Right renal cortex interstitium (tissue), 3 donors: ENCODE data around the gene ERN2. TPM values are rescaled to one million over a fixed set of nuclear protein-coding genes. Genes with fewer than 3 reads are reported as not detected.

Source experiments
- DNase-seq, 3 donors: peaks; one replicate each; pipeline ENCODE4 v3.0.0-alpha.2; 2013; ENCODE audit warnings: low read depth in 3 of 3, low spot score in 2 of 3
- polyA plus RNA-seq, 3 donors: library from polyadenylated mRNA; unstranded; fragments of 120-200 nt; gene quantifications; one replicate each; pipeline ENCODE4 v1.2.1, GENCODE V29; 2013; ENCODE audit not compliant: insufficient read length in 3 of 3

The ERN2 gene
- polyA plus RNA-seq, 3 donors, result 0.11 to 0.39 (median 0.27) TPM

DNA sequence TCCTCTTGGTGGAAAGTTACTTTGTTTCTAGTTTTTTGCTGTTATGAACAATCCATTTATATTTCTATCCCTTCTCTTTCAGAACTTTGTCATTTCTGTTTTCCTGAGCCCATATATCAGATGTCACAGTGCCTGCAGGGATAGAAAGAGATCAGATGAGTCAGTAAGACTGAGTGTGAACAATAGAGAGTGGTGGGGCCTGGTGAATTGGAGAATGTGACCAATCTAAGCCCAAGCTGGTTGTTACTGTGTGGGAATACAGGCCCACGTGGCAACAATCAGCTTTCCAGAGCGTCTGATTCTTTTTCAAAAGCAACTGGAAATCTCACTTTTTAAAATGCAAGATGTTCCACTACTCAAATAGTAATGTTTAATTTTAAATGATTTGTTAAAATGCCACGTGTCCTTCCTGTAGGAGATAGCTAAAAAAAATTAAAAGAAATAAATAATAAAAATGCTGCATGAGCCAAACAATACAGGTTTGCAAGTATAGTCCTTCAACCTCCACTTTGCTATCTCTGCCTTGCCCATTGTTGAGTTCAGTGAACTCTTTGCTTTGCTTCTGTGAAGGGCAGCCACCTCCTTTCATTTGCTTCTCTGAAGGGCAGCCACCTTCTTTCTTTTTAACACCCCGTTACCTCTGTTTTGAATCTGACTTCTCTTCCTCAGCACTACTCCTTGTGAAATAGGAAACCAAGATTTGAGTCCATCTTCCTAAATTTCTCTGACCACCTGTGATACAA, 62.2 kb downstream of the ERN2 start:
- no peak for DNase-seq

GRCh38 chr16:23642246-23642774, 70.7 kb downstream of the ERN2 start:
- no peak for DNase-seq

DNA sequence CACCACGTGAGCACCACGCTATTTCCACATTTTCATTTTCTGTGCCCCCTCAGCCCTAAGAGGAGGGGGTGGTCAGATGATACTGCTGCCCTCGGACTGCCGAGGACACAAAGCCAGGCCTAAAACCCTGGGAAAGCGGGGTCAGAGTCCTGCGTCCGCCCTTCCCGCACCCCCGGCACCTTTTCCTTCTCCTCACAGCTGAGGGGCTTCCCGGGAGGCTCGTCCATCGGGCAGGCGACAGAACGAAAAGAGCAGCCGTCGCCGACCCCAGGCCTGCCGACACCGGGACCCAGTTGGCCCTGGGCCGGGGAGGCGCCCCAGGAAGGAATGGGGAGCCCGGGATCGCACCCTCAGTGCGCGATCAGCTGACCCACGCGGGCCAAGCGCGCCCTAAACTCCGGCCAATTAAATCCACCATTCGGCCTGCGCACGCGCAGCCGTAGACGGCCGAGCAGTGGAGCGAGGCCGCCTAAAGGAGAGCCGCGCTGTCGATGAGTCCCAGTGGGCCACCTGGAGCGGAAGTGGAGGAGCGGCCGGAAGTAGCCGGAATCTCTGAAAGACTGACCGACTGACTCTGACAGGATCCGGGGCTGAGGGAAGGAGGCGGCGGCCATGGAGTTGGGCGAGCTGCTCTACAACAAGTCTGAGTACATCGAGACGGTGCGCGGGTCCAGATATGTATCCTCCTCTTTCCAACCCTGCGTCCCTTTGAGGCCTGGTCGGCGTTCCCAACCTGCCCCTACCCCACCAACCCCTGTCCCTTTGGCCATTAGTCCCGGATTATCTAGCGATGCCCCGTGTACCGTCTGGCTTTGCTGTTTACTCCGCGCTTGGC, 71.9 kb downstream of the ERN2 start, which contains the start of the genes DCTN5 and PALB2:
TSS of gene DCTN5 (plus strand) at position 536 of the 835 bp plus-strand sequence. CDS start at position 613, 77 bp downstream.
TSS of gene PALB2 (minus strand) at position 380 of the 835 bp plus-strand sequence. CDS start at position 227, 153 bp downstream.
- peak; percentile 72 to 82 (median 76) for DNase-seq

DNA sequence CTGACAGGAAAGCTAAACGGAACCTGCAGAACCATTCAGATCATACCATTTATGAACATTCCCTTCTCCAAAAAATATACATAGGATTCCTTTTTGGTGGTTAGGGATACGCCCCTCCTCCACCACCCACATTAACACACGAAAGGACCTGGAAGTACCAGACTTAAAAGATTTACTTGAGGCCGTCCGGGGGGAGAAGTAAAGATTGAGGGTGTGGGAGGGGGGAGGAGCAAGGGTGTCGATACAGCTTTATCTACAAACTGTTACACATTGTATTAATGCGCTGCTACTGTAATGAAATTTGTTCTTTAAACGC, 72.4 kb downstream of the ERN2 start:
- peak in 1 of 3 donors; percentile 2 for DNase-seq

Other genes starting within 250 kb of the ERN2 start
- 100 to 1,000 TPM; 135 to 150 (median 138) TPM for gene GGA2, start 202.7 kb downstream of the ERN2 start, polyA plus RNA-seq
- gene EARS2, start 155.9 kb downstream of the ERN2 start, polyA plus RNA-seq, result 10 to 100 TPM; 27.2 to 31.8 (median 29.7) TPM
- 10 to 100 TPM; 68.4 to 70.0 (median 69.8) TPM for gene UBFD1, start 155.5 kb downstream of the ERN2 start, polyA plus RNA-seq
- 100 to 1,000 TPM; 101 to 107 (median 103) TPM for gene NDUFAB1, start 116.9 kb downstream of the ERN2 start, polyA plus RNA-seq
- gene PALB2, start 71.9 kb downstream of the ERN2 start, polyA plus RNA-seq, result 10 to 100 TPM; 20.6 to 25.9 (median 23.1) TPM
- gene DCTN5, start 71.8 kb downstream of the ERN2 start, polyA plus RNA-seq, result 10 to 100 TPM; 64.6 to 77.3 (median 71.1) TPM
- 10 to 100 TPM; 24.2 to 27.1 (median 25.1) TPM for gene PLK1, start 34.3 kb downstream of the ERN2 start, polyA plus RNA-seq
- 1 to 10 TPM in 2 of 3 donors, under 1 TPM in 1; 0.93 to 1.7 (median 1.0) TPM for gene CHP2, start 41.8 kb upstream of the ERN2 start, polyA plus RNA-seq
- gene PRKCB, start 122.8 kb upstream of the ERN2 start, polyA plus RNA-seq, result 1 to 10 TPM; 3.9 to 4.7 (median 4.3) TPM